ENCODE results near the gene TKTL1.

GRCh38 chrX:154360155-154360713 lies 64.6 kb downstream of the TKTL1 start:
- TF ChIP-seq CTCF (IDR thresholded peaks at IDR 0.05) (no peak), EP300 (IDR thresholded peaks at IDR 0.05) (no peak), POLR2A (IDR thresholded peaks at IDR 0.05) (no peak), POLR2AphosphoS5 (IDR thresholded peaks at IDR 0.05) (no peak)
